Gastroesophageal sphincter (tissue), 4 donors: Measurements from ENCODE around the gene HYAL1. TPM values are rescaled to one million over a fixed set of nuclear protein-coding genes. Genes with fewer than 3 reads are reported as not detected.

Experiments
- ATAC-seq: fragments of 150-250 bp; one replicate; pipeline ENCODE4 v1.9.1; 2016; ENCODE audit warnings: mild to moderate bottlenecking, moderate library complexity
- H3K27ac ChIP-seq, 4 donors: fragments of 200-600 bp; sonication (generic) in 3 of 4; 1 replicate in 3 of 4; 2 replicates in 1 of 4; pipeline ENCODE4 v1.5.1; 2016 to 2019
- H3K27me3 ChIP-seq: fragments of 200-600 bp; sonication (generic); one replicate; pipeline ENCODE4 v1.5.1; 2019
- H3K36me3 ChIP-seq, 2 donors: fragments of 200-600 bp; sonication (generic); one replicate each; pipeline ENCODE4 v1.5.1; 2019; ENCODE audit warnings: control low read depth in 1 of 2
- H3K4me1 ChIP-seq, 3 donors: fragments of 200-600 bp; sonication (generic); 1 replicate in 2 of 3; 2 replicates in 1 of 3; pipeline ENCODE4 v1.5.1; 2016 to 2019; ENCODE audit warnings: control low read depth in 2 of 3
- H3K4me3 ChIP-seq, 2 donors: fragments of 200-600 bp; sonication (generic); one replicate each; pipeline ENCODE4 v1.5.1; 2019; ENCODE audit warnings: mild to moderate bottlenecking in 1 of 2, moderate library complexity in 1 of 2
- H3K9me3 ChIP-seq, 3 donors: fragments of 200-600 bp; sonication (generic); one replicate each; pipeline ENCODE4 v1.5.1; 2017 to 2019; ENCODE audit warnings: control low read depth in 2 of 3
- CTCF ChIP-seq, 4 experiments: fragments of 200-600 bp in 2 of 4; fragments of 450-650 bp in 2 of 4; sonication (generic) in 1 of 4; IDR thresholded peaks; one replicate each; pipeline ENCODE4 v1.5.1; 2017 to 2019; ENCODE audit warnings: antibody characterized with exemption in 4 of 4, mild to moderate bottlenecking in 2 of 4, moderate library complexity in 2 of 4
- EP300 ChIP-seq: sonication (generic); formaldehyde crosslinking; IDR thresholded peaks from one replicate; pipeline ENCODE4 v1.6.1; 2017; ENCODE audit warnings: antibody characterized with exemption, mild to moderate bottlenecking
- POLR2A ChIP-seq, 2 donors: fragments of 450-650 bp; IDR thresholded peaks; one replicate each; pipeline ENCODE4 v1.6.1; 2017; ENCODE audit warnings: antibody characterized with exemption in 2 of 2, mild to moderate bottlenecking in 2 of 2, moderate library complexity in 1 of 2
- POLR2AphosphoS5 ChIP-seq: sonication (generic); formaldehyde crosslinking; IDR thresholded peaks from one replicate; pipeline ENCODE4 v1.6.1; 2017; ENCODE audit warnings: antibody characterized with exemption
- WGBS, 2 donors: methylation state at CpG; one replicate each; pipeline ENCODE4 v1.1.5; 2018; ENCODE audit warnings: low coverage in 1 of 2; 5-methylcytosine and 5-hydroxymethylcytosine counted together
- total RNA-seq, 4 donors: library from RNA; depleted of rRNA; stranded (reverse); fragments of >200 nt; gene quantifications; one replicate each; pipeline ENCODE4 v1.1.0, GENCODE V29; 2016

Gene HYAL1
- total RNA-seq, 4 donors from 2014 or later = 4.8 to 12.3 (median 7.9) TPM

GRCh38 chr3:50254577-50255250 is 48.7 kb downstream of the HYAL1 start:
- TF ChIP-seq POLR2AphosphoS5 (peak; percentile 35), CTCF (IDR thresholded peaks at IDR 0.05) (no peak)
- no peaks in the 10 kb centered on the region for H3K27me3 ChIP-seq
- ATAC-seq = peak; percentile 68
- no peak overlapping the region for H3K4me3 ChIP-seq
- peaks cover 0 to 8% (median 0%) of the 10 kb centered on the region in 3 donors for H3K9me3 ChIP-seq
- H3K27ac ChIP-seq = peak overlapping the region in 3 of 4 donors; percentile 76 to 100 (median 80)
- WGBS, 2 donors = 61 to 75% methylated on average over 2 to 3 of the region's 8 CpGs
- H3K36me3 ChIP-seq = peaks cover 0 to 84% of the 10 kb centered on the region in 2 donors
- peaks cover 2 to 98% (median 42%) of the 10 kb centered on the region in 3 donors for H3K4me1 ChIP-seq

- 51% methylated on average over 8 of the region's 8 CpGs; no CpG with 5 or more reads in 1 of the 2 donors for WGBS, 2 donors
- Histone ChIP-seq H3K27ac (peak overlapping the region in 3 of 4 donors; percentile 53 to 100 (median 76)), H3K4me1 (peaks cover 3 to 100% (median 69%) of the 10 kb centered on the region in 3 donors), H3K27me3 (no peaks in the 10 kb centered on the region), H3K4me3 (no peak overlapping the region), H3K36me3 (peaks cover 0 to 65% of the 10 kb centered on the region in 2 donors), H3K9me3 (no peaks in the 10 kb centered on the region)
- no peak for ATAC-seq
- no peak for TF ChIP-seq POLR2A (IDR thresholded peaks at IDR 0.05)
- TF ChIP-seq POLR2AphosphoS5 = no peak
- TF ChIP-seq CTCF (IDR thresholded peaks at IDR 0.05) = no peak
- TF ChIP-seq EP300 = no peak
Observed at GRCh38 chr3:50251220-50251619, 52.2 kb downstream of the HYAL1 start.

GRCh38 chr3:50250514-50250913 is 52.9 kb downstream of the HYAL1 start:
- H3K36me3 ChIP-seq = peaks cover 0 to 58% of the 10 kb centered on the region in 2 donors
- H3K27me3 ChIP-seq = no peaks in the 10 kb centered on the region
- peak overlapping the region in 3 of 4 donors; percentile 76 to 100 (median 78) for H3K27ac ChIP-seq
- peaks cover 3 to 100% (median 75%) of the 10 kb centered on the region in 3 donors for H3K4me1 ChIP-seq
- H3K9me3 ChIP-seq = no peaks in the 10 kb centered on the region
- 86% methylated on average over 4 of the region's 4 CpGs; no CpG with 5 or more reads in 1 of the 2 donors for WGBS, 2 donors
- no peak overlapping the region for H3K4me3 ChIP-seq
- no peak for TF ChIP-seq POLR2A (IDR thresholded peaks at IDR 0.05)
- TF ChIP-seq POLR2AphosphoS5 = no peak
- no peak for TF ChIP-seq EP300
- no peak for TF ChIP-seq CTCF (IDR thresholded peaks at IDR 0.05)
- no peak for ATAC-seq

Other genes with a start within 250 kb of the HYAL1 start
- 100 to 1,000 TPM in 3 of 4 donors, 10 to 100 TPM in 1; 85.7 to 228 (median 136) TPM for gene RBM5, start 214.7 kb downstream of the HYAL1 start, total RNA-seq
- 10 to 100 TPM in 3 of 4 donors, 1 to 10 TPM in 1; 6.7 to 33.5 (median 16.3) TPM for gene SEMA3F, start 148.2 kb downstream of the HYAL1 start, total RNA-seq
- not detected for gene GNAT1, start 112.0 kb downstream of the HYAL1 start, total RNA-seq
- under 1 TPM in 2 of 4 donors, not detected in 2; 0.35 TPM for gene SLC38A3, start 98.3 kb downstream of the HYAL1 start, total RNA-seq
- 100 to 1,000 TPM; 172 to 262 (median 222) TPM for gene GNAI2, start 67.4 kb downstream of the HYAL1 start, total RNA-seq
- gene SEMA3B, start 34.4 kb downstream of the HYAL1 start, total RNA-seq = 10 to 100 TPM; 29.1 to 54.9 (median 44.2) TPM
- gene LSMEM2, start 24.5 kb downstream of the HYAL1 start, total RNA-seq = not detected
- 10 to 100 TPM; 37.3 to 85.4 (median 64.9) TPM for gene IFRD2, start 11.1 kb downstream of the HYAL1 start, total RNA-seq
- gene HYAL3, start 4.2 kb downstream of the HYAL1 start, total RNA-seq = 1 to 10 TPM; 2.4 to 8.8 (median 4.0) TPM
- gene NAA80, start 4.2 kb downstream of the HYAL1 start, total RNA-seq = 10 to 100 TPM in 1 of 4 donors, 1 to 10 TPM in 3; 4.2 to 12.3 (median 7.9) TPM
- 10 to 100 TPM; 37.2 to 87.0 (median 74.8) TPM for gene HYAL2, start 19.2 kb upstream of the HYAL1 start, total RNA-seq
- 10 to 100 TPM; 23.8 to 36.2 (median 31.3) TPM for gene TUSC2, start 24.6 kb upstream of the HYAL1 start, total RNA-seq
- 10 to 100 TPM; 24.5 to 40.3 (median 26.9) TPM for gene RASSF1, start 37.3 kb upstream of the HYAL1 start, total RNA-seq
- under 1 TPM in 1 of 4 donors, not detected in 3; 0.54 TPM for gene ZMYND10, start 42.2 kb upstream of the HYAL1 start, total RNA-seq
- 10 to 100 TPM; 14.0 to 26.6 (median 19.5) TPM for gene NPRL2, start 47.2 kb upstream of the HYAL1 start, total RNA-seq
- gene CYB561D2, start 47.3 kb upstream of the HYAL1 start, total RNA-seq = 10 to 100 TPM in 1 of 4 donors, 1 to 10 TPM in 3; 4.7 to 10.9 (median 9.0) TPM
- 10 to 100 TPM; 41.1 to 66.2 (median 55.7) TPM for gene TMEM115, start 55.9 kb upstream of the HYAL1 start, total RNA-seq
- 1 to 10 TPM in 1 of 4 donors, under 1 TPM in 3; 0.31 to 1.7 (median 0.66) TPM for gene CACNA2D2, start 200.1 kb upstream of the HYAL1 start, total RNA-seq